T follicular helper cell (primary cell): ENCODE data around the gene HDAC4.

Experiments used
- DNase-seq: peaks from one replicate; pipeline ENCODE4 v3.0.0-alpha.2; 2020; ENCODE audit warnings: low read depth

Gene HDAC4

DNA sequence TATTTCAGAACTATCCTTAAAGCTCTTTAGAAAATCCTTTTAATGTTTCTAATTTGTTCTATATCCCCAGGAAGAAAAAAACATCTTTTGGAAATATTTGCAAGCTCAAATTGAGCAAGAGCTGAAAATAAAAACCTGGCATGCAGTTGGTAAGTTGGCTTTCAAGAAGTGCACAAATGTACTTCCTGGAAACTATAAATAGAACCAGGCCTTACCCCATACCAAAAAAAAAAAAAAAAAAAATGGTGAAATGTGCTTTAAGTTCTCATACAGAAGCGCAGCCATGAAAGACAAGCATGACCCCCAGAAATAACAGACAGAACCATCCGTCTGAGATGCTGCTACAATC lies 178.5 kb downstream of the HDAC4 start:
- no peak for DNase-seq

DNA sequence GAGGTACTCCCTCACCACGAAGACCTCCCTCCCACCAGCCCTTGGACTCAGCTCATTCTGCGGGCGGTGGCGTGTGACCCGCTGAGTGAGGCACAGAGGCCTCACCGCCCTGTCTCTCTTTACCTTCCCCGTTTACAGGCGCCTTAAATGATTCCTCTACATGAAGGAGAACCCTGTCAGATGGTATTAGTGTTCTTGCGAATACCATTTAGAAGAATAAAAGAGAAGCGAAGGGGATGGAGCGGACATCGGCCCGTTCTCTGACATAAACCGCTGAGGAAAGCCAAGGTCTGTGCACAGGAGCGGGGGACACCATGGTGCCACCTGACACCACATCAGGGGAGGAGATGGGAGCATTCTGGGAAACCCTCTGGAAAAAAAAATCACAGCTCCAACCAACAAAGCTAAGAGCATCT lies 179.8 kb downstream of the HDAC4 start:
- no peak for DNase-seq

DNA sequence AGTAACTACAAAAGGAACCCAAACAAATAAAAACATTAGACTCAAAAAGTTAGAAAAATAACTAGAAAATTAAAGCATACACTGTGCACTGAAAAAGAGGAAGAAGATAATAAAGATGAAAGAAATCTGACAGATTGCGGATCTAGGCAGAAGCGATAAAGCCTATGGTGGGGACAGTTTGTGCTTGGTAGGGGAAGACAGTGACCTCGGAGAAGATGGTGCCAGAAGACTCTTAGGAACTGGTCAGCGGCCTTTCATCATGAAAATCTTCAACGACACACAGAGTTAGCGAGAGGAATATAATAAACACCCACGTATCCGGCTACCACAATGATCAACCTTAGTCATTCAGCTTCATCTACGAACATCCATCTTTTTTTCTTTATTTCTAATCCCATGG lies 180.5 kb downstream of the HDAC4 start:
- no peak for DNase-seq

DNA sequence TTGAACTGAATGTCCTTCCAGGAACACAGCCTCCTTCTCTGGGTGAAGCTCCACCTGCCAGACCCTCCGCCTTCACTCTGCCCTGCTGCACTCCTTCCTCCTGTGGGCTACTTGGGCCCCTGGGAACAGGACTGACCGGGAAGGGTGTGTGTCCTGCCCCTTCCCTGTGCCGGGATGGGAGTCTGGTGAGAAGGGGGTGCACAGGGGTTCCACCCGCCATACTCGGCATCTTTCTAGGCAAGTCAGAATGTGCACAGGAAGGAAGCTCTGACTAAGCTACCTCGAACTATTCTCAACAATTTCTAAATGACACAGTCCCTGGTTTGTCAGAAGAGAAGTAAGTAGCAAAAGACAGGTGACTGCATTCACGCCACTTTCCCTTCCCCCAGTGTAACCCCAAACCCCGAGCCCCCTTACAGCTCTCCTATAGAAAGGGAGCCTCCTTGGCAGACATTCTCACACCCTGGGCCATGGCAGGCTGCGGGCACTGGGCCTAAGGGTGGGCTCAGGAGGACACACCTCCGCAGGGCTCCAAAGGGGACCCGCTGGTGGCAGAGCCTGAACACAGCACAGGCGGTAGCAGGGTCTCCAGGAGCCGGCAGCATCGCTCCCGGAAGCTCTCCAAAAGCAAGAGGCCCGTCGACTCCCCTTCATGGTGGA lies 184.1 kb downstream of the HDAC4 start:
- DNase-seq = no peak

DNA sequence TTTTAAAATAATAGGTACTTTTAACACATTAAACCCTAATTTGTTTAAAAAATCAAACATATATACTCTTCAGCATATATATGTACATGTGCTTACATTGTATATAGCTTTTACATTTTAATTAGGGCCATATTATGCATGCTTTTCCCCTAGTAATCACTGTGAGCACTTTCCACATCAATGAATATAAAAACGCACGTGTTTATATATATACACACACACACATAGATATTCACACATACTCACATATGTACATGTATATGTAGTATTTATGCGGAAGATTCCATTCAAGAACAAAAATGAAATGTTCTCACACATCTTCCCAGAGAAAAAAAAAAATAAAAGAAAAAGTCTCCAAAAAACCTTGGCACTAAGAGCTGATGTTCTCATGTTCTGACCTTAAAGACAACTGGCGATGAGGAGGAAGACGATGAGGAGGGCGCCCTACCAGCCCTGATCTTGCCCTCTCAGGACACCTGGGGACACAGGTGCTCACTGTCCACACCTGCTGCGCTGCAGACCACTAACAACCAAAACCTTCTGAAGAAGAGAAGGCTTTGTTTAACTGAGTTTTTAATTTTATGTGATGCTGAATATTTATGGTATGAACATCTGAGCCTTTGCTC lies 184.7 kb downstream of the HDAC4 start:
- DNase-seq = no peak

DNA sequence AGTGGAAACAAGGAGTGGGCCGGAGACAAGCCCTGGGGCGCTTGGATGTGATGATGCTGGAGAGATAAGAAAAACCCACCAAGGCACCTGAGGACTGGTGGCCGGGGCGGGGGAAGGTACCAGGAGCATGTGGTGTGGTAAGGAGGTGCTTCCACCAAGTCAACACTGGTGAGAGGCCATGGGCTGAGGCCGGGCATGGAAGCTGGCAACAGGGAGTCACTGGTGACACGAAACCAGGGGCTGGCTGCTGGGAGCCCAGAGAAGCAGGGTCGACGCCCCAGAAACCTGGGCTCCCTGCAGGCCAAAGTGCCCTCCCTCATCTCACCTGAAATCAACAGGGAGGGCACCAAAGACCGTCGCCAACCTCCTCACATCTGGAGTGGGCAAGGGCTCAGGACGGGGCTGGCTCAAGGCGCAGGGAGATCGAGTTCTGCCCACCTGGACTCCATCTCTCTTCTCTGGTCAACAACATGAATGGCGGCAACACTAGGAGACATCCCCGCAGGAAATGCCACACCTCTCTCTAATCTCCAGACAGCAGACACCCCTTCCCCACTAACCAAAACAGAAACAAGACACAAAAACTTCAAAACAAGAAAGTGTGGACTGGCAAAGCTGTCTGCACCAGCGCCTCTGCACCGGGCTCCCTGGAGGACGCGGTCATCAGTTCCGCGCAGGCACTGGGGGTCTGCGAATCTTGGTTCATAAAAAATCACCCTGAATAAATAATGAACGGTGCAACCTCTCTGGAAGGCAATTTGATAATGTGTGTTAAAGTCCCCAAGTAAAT lies 185.5 kb downstream of the HDAC4 start:
- DNase-seq = no peak

DNA sequence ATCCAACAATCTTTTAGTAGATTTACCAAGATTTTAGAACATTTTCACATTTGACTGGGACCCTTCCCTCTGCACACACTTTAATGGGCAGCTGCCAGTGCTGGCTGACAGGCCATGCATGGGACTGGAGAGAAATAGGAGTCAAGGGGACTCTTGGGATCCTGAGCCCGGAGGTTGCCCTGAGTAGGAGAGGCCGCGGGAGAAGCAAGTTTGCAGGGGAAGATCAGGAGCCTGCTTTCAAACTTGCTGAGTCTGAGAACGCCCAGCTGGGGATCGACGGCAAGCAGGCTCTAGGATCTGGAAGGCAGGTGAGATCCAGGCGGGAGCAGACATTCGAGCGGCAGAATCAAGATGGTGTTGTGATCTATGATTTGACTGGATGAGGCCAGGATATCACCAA lies 186.1 kb downstream of the HDAC4 start:
- DNase-seq = no peak

DNA sequence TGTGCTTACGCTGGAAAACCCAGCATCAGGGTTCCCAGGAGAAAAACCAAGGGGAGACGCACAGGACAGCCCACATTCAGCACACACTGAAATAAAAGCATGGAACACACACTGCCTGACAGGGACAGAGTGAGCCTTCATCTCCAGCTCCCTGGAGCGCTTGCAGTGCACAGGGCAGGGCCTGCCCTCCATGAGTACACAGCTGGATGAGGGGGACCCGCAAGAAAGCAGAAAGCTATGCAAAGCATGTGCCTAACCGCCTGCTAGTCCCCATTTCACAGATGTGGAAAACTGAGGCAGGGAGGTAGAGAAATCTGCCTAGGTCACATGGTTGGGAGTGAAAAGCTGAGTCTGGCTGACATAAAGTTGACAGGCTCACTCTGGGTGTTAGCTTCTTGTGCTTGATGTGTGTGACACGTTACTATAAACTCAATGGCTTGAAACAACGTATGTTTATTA lies 187.1 kb downstream of the HDAC4 start:
- no peak for DNase-seq

DNA sequence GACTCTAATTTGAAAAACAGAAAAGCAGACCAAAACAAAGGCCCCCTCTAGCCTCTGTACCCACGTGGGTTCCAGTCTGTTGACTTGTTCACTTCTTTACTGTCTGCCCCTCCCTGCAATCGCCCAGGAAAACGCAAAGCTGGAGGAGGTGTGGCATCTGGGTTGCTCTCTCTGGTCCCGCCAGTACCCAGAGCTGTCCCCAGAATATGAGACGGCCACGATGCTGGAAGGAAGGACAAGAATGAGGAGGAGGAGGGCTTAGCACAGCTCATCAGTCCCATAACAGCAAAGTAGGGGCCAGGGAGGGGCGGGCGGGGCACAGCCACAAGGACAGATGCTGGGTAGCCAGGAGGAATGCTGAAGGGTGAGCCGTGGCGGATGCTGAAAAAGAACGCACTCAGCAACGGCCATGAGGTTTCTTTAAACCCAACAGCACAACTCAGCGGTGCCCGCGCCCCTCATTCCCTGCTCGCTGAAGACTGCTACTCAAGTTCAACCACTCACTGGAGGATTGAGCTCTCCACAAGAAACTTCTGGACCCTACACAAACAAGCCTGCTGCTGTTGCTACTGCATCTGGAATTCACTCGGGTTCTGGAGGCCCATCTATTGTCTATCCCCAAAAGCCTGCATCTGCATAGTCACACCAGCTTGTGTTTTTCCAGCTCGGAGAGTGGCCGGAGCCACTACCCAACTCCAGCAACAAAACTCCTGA lies 187.7 kb downstream of the HDAC4 start:
- no peak for DNase-seq

DNA sequence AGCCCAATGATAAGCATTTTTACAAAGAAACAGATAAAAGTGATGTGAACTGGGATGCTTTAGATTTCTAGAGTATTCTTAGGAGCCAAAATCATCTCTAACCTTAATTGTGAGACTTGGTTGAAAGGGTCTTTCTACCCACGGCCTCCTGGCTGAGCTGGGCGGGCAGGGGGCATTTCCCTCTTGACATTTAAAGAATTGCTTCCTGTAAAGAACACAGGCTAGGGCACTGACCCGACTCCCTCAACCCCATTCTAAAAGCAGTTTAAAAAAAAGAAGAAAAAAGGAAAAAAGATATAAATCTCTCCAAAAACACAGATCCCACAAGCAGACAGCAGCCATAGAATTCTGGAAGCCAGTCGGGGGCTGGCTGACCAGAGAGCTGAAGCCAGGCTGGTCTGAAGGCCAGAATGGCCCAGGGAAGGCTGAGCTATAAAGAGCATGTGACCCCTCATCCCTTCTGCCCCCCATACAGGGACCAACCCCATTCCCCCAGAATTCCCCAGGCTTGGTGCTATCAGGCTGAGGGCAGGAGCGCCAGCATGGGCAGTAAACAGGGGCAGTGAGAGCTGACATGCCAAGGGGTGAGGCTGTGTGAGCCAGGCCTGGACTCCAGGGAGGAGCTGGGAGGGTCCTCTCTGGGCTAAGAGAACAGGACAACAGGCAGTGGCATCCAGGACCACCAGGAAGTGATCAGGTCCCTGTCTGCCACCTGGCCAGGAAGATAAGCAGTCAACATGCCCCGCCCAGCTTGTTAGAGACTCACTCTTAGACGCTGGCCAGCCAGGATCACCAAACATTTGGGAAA lies 188.5 kb downstream of the HDAC4 start:
- no peak for DNase-seq

DNA sequence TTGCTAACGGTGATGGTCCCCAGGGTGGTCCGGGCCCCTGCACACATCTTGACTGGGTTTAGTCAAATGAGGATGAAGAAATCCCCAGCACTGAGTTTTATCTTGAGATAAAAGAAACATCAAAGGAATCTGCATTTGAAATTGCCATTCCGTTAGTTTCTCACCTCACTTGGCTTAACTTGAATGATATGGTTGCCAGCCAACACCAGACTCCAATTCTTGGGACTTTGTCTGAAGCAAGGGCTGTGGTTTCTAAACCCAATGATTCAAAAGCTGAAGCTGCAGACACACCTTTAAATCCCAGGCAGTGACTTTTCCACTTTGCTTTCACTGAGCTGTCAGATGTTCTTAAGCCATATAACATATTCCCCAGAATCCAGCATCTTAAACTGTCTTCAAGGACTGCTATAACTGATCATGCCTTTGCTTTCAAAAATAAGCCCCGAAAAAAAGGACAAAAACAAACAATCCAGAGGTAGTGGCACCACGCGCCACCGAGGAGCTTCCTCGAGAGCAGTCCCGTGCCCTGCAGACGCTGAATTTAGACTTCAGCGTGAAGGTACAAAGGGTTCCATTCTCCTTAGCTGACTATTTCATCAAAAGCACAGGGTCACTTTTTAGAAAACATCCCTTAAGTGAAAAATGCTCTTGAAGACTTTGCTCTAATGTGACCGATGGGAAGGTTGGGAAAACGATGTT lies 189.3 kb downstream of the HDAC4 start:
- DNase-seq = no peak

DNA sequence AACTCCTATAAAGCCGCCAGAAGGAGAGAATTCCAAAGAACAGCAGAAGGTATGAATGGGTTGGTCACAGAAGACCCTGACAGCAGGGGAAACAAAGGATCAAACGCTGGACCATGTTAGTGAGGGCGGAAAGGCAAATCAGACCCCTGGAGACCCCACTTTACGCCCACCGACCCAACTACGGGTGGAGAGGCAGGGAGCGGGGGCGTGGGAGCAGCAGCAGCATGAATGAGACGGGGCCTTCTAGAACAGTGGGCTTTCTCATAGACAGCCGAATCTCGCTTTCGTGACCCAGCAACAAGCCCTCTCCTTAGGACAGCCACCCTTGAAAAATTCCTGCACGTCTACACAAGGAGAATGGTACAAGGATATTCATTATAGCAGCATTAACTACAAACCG lies 191.0 kb downstream of the HDAC4 start:
- DNase-seq = no peak

DNA sequence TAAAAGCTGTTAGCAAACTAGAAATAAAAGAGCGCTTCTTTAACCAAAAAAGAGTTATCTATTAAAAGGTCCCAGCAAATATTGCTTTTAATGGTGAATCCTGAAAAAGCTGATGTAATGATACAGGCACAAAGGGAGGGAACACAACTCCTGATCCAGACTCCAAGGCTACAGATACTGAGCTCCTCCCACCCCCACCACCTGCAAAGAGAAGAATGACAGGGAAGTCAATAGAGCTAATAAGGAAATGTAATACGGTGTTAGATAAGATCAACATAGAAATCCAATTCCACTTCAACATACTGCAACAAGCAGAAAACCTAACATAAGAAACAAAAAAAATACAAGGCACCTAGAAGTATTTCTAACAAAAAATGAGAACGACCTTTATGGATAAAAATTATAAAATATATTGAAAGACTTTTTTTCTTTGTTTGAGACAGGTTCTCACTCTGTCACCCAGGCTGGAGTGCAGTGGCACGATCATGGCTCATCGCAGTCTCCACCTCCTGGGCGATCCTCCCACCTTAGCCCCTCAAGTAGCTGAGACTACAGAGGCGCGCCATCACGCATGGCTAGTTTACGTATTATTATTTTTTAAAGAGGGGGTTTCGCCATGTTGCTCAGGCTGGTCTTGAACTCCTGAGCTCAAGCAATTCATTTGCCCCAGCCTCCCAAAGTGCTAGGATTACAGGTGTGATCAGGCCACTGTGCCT lies 192.2 kb downstream of the HDAC4 start:
- no peak for DNase-seq

DNA sequence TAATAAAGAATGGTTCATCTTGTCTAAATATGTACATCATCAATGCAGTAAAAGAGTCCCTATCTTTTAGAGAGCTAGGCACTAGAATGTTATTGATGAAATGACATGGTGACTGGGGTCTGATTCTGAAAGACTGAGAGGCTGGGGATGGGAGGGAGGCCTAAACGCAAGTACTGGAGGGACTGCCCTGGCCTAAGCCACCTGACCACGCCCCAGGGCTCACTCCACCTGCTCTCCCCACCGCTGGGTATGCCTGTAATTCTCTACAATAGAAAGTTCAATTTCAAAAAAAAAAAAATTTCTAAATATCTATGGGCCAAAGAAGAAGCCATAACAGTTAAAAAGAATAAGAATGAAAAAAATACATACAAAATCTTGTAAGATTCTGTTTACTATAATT lies 194.0 kb downstream of the HDAC4 start:
- DNase-seq = no peak

DNA sequence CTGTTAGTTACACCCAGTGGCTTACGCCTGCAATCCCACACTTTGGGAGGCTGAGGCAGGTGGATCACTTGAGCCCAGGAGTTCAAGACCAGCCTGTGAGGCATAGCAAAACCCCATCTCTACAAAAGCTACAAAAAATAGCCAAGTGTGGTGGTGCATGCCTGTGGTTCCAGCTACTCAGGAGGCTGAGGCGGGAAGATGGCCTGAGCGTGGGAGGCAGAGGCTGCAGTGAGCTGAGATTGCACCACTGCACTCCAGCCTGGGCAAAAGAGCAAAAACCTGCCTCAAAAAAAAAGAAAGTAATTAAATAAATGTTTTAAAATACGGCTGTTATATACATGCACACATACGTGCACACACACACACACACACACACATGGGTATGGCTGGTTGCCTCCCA lies 194.8 kb downstream of the HDAC4 start:
- DNase-seq = no peak

DNA sequence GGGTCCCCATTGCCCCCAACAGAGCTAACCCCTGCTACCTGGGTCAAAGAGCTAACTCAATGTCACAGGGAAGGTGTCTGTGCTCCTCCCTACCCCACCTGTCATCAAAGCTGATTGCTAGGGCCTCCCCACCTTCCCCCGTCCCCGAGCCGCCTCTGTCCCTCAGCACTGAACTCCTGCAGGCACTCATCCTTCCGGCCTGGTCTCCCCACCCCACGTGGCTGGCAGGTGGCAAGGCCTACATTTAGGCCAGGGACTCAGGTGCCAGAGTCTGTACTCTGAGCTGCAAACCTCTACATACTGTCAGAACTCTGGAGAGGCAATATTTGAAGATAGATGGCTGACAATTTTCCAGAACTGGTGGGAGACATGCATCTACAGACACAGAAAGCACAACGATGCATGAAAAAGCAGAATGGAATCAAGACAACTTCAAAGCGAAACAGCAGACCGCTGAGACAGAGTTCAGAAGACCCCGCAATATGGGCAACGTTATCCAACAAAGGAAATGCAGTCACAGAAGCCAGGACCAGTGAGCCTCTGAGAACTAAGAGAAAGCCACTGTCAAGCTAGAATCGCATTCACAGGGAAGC lies 195.8 kb downstream of the HDAC4 start:
- DNase-seq = no peak

DNA sequence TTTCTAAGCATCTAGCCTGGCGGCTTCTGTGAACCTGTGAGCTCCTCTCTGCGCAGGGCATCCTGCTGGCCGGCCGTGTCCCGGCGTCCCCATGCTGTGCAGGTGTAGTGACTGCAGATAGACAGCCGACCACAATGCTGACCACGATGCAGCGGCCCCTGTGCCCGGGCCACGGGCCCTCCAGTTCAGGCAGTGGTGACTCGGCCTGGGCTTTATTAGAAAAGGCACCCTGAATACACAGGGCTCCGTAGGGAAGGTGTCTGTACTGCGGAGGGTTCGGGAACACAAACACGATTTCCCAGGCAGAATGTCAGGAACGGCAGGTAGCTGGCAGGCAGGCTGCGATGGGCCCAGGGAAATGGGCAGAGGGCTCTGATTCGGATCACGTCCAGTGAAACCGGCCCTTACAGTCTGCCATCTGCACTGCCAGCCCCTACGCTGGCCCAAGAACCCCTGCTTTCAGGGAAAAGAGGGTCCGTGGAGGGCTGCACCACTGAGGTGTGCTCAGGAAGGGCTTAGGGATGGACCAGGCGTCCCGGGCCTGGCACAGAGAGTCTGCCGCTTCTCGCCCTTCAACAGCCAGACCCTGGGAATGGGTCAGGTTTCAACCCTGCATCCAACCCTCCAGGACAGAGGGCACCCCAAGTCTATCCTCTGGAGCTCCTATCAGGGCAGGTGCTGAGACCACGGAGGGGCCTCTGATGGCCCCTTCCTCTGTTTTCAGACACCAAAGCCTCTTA lies 196.5 kb downstream of the HDAC4 start:
- DNase-seq = no peak

DNA sequence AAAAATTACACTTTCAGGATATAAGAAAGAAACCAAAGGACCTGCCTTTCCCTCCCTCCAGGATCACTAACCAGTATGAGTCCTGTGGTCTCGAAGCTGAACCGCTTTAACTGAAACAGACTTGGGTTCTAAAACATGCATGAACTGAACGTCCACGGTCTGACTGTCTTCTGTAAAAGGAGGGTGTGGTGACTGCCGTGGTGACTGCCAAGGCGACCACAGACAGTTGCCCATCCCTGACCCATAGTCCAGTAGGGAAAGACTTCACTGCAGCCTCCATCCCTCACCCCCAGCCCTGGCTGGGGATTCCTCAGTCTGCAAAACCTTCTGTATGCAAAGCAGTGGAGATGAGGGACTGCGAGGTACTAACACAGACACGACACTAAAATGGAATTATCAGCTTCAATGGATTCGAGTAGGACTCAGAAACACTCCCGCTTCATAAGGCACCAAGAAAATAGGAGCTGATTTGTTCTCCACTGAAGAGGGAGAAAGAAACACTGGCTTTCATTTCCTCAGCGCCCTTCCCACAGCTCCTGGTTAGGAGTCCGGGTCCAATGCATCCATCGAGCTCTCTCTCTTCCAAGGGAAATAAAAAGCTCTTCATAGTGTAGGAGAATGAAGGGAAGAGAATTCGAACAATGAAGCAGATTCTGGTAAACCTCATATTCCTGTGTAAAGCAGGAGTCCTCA lies 197.2 kb downstream of the HDAC4 start:
- no peak for DNase-seq

DNA sequence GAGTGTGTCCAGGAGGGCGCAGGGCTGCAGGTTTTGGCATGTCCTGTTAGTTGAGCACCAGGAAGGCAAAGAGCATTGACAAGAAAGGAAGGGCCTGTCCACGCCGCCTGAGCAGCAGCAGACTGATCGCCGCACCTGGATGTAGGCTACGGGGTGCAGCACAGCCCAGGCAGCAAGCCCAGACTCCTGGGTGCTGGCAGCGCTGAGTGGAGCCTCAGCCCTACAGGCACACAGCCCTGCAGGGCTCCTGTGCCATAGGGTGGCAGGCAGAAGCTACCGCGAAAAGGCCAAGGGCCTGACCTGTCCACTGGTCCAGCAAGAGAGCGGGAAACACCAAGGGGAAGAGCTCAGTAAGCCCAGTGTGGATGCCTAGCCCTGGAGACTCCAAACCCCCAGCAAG lies 198.0 kb downstream of the HDAC4 start:
- DNase-seq = no peak
